ENCODE data around the gene HDAC4.

- TF ChIP-seq CTCF (IDR thresholded peaks at IDR 0.05; ENCODE audit: insufficient read depth, low read length), result no peak
- TF ChIP-seq POLR2AphosphoS5 (IDR thresholded peaks at IDR 0.05; ENCODE audit: low read depth), result no peak
- TF ChIP-seq, protein P1, sequence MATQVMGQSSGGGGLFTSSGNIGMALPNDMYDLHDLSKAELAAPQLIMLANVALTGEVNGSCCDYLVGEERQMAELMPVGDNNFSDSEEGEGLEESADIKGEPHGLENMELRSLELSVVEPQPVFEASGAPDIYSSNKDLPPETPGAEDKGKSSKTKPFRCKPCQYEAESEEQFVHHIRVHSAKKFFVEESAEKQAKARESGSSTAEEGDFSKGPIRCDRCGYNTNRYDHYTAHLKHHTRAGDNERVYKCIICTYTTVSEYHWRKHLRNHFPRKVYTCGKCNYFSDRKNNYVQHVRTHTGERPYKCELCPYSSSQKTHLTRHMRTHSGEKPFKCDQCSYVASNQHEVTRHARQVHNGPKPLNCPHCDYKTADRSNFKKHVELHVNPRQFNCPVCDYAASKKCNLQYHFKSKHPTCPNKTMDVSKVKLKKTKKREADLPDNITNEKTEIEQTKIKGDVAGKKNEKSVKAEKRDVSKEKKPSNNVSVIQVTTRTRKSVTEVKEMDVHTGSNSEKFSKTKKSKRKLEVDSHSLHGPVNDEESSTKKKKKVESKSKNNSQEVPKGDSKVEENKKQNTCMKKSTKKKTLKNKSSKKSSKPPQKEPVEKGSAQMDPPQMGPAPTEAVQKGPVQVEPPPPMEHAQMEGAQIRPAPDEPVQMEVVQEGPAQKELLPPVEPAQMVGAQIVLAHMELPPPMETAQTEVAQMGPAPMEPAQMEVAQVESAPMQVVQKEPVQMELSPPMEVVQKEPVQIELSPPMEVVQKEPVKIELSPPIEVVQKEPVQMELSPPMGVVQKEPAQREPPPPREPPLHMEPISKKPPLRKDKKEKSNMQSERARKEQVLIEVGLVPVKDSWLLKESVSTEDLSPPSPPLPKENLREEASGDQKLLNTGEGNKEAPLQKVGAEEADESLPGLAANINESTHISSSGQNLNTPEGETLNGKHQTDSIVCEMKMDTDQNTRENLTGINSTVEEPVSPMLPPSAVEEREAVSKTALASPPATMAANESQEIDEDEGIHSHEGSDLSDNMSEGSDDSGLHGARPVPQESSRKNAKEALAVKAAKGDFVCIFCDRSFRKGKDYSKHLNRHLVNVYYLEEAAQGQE (IDR thresholded peaks at IDR 0.05; ENCODE audit: insufficient replicate concordance, low read depth), result no peak
These were observed 90.3 kb downstream of the HDAC4 start for GRCh38 chr2:239310401-239311061.

Measured in HL-60 (cell line).